Cardiac fibroblast (primary cell): ENCODE measurements around the gene ARHGAP24.

Source experiments
- DNase-seq, 2 donors: peaks; one replicate each; pipeline versions ENCODE4 v3.0.0 to v3.0.0-alpha.2; 2010; ENCODE audit warnings: low read depth in 2 of 2
- H3K4me3 ChIP-seq, 2 donors: replicated peaks in 1 of 2; 1 replicate in 1 of 2; 2 replicates in 1 of 2; pipeline ENCODE4 v1.5.1; 2011; ENCODE audit warnings: low read depth in 2 of 2, low read length in 2 of 2, mild to moderate bottlenecking in 2 of 2, moderate library complexity in 1 of 2
- CTCF ChIP-seq: IDR thresholded peaks from one replicate; pipeline ENCODE4 v1.5.1; 2011; ENCODE audit warnings: low read depth, mild to moderate bottlenecking, low read length, inconsistent platforms

The ARHGAP24 gene

GRCh38 chr4:85492336-85492735 is 17.4 kb downstream of the ARHGAP24 start:
- TF ChIP-seq CTCF: no peak
- no peak overlapping the region for H3K4me3 ChIP-seq
- DNase-seq: no peak

GRCh38 chr4:85495621-85496020 is 20.7 kb downstream of the ARHGAP24 start:
- H3K4me3 ChIP-seq: no peak overlapping the region
- no peak for TF ChIP-seq CTCF
- DNase-seq: peak in 1 of 2 donors; percentile 25

- no peak overlapping the region for H3K4me3 ChIP-seq
- no peak for TF ChIP-seq CTCF
- DNase-seq: peak; percentile 61 to 73
These were observed 21.3 kb downstream of the ARHGAP24 start for GRCh38 chr4:85496126-85496849.

- TF ChIP-seq CTCF: no peak
- DNase-seq: peak; percentile 70 to 71
- H3K4me3 ChIP-seq: no peak overlapping the region
These were observed 22.0 kb downstream of the ARHGAP24 start for GRCh38 chr4:85496933-85497332.

- TF ChIP-seq CTCF: no peak
- H3K4me3 ChIP-seq: no peak overlapping the region
- DNase-seq: peak; percentile 73 to 83
These were observed 23.3 kb downstream of the ARHGAP24 start for GRCh38 chr4:85498068-85498733.

- H3K4me3 ChIP-seq: no peak overlapping the region
- no peak for TF ChIP-seq CTCF
- no peak for DNase-seq
These were observed 24.6 kb downstream of the ARHGAP24 start for GRCh38 chr4:85499573-85499972.
